HK-2 (cell line): Measurements from ENCODE around the gene ZNF224.
A peak's percentile ranks its signal among the peaks of the same experiment; 100 is the strongest.
"Not testable (repeated sequence)": the region's sequence is repeated elsewhere in the genome, so short reads cannot be mapped to it uniquely, and the experiment has no call there.

Experiments used
- DNase-seq: peaks from one replicate; pipeline ENCODE4 v3.0.0-alpha.2; 2018; ENCODE audit not compliant: unreplicated experiment

Gene ZNF224

DNA sequence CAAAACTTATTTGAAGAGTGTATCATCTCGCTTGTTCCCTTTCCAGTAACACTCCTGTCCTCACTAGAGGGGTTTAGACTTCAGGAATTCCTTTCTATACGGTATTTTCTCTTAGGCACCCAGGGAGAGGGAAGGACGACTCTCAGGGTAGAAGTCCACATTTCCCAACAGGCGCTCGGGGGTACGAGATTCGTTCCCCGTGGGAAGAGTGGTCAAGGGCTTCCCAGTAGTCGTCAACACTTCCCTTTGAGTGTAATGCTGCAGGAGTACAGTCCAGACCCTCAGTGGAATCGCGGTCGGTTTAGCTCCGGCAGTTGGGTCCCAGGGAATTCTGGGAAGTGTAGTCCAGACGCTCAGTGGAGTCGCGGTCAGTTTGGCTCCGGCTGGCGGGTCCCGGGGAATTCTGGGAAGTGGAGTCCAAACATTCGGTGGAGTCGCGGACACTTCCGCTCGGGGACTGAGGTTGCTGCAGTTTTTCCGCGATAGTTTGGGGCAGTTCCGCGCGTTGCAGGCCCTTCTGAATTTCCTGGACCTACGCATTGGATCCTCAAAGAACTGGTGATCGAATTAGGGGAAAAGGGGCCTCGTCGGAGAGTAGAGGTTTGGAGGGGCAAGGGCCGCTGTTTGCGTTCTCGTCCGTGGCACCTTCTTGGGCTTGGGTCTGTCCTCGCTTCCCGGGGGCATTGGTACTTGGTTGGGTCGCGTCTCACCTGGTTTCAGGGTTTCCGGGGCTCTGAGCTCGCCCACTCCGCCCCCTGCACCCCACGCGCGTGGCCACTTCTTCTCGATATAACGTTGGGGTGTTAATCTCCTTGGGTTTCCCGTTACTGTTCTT lies at the start of gene ZNF224:
Gene ZNF224, plus strand, starts transcription at position 431 of the 835 bp plus-strand sequence. CDS start 3,513 bp downstream, outside the sequence.
- DNase-seq = peak; percentile 92

DNA sequence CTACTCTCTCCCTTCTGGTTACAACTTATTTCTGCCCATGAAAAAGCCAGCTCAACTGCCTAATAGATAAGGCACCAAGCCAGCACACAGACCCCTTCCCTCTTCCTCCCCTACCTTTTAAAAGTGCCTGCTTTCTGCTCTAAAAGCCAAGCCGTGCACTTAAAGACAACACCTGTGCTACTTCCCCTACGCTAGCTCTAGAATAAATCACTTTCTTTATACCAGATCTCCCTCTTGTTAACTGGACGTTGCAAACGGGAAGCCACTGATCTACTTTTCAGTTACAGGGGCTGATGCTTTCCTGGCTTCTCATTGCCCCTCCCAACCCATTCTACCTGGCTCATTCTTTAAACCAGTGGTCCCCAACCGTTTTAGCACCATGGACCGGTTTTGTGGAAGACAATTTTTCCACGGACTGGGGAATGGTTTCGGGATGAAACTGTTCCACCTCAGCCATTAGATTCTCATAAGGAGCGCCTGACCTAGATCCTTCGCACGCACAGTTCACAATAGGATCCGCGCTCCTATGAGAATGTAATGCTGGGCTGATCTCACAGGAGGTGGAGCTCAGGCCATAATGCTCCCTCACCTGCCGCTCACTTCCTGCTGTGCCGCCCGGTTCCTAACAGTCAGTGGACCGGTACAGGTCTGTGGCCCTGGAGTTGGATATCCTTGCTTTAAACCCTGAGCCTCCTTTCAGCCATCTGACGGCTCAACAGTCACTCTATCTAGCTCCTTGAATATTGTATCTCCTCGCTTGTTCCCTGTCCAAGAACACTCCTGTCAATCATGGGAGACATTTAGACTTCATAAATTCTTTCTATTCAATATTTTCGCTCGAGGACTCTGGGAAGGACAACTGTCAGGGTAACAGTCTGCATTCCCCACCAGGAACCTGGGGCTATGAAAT lies 43.2 kb upstream of the ZNF224 start:
- DNase-seq = peak; percentile 4

DNA sequence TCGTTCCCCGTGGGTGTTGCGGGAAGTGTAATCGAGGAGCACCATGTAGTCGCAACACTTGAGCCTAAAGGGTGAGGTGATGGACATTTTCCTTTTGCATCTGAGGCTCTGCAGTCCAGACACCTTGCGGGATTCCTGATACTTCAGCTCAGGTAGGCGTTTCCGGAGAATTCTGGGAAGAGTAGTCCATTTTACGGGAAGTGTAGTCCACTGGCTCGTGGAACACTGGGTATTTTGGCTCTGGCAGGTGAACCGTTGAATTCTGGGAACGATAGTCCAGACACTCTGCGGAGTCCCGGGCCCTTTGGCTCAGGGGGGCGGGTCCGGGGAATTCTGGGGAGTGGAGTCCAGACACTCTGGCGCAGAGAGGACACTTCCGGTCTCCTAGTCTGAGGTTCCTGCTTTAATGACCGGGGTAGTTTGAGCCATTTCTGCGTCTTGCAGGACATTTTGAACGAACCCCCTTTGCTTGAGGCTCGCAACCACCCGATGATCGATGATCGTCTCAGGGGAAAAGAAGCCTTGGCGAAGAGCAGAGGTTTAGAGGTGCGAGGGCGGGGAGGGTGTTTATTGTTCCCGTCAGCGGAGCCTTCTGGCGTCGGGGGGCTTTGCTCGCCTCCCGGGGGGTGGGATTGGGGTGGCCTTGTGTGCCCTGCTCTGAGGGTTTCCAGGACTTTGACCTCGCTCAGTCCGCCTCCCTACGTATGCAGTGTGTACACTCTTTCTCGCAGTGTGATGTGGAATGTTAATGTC lies 42.3 kb upstream of the ZNF224 start, which contains the start of gene ZNF223:
Gene ZNF223, plus strand, starts transcription at position 387 of the 753 bp plus-strand sequence. CDS start 3,141 bp downstream, outside the sequence.
- peak; percentile 91 for DNase-seq

DNA sequence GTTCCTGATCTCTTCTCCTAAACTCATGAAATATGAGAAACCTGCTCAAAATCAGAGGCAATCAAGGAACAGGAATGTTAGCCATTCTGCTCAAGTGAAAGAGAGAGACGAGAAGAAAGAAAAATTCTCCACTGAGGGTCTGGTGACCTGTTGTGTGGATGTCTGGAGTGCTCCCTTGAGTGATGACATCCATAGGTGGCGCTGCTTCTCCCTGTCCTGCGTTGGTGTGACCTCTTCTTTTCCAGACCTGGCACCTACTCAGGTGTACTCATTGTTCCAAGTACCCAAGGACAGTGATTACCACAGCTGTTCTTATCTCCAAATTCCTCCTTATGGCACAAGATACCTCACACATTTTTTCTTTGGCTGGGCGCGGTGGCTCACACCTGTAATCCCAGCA lies 38.3 kb upstream of the ZNF224 start:
- DNase-seq = no peak

DNA sequence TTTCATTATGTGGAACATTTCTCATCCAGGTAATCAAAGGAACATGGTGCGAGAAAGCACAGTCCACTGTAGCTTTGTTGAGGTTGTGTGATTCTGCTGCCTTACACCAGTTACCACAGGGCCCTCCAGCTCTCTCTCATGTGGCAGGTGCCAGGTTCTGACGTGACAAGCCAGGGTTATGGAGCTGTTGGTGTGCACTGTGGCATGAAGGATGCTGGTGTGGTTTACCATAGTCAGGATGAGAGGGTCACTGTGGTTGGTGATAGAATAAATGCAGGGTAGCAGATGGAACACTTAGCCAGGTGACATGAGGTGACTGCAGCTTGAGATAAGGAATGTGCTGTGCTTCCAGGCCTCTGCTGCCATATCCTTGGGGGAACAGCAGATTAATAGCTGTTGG lies 34.9 kb upstream of the ZNF224 start:
- no peak for DNase-seq

DNA sequence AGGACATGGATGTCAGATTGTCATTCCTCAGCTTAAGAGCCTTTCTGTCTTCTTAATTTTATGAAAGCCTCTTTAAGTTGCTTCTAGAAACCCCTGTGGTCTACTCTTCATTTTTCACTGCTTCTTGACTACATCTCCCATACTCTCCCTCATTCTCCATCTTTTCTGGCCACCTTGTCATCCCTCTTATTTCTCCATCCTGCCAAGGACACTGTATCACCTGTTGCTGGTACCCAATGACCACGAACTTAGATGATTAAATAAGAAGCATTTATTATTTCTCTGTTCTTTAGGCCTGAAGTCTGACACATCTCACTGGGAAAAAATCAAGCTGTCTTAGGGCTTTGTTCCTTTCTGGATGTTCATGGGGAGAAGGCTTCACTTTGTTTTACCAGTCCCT lies 33.1 kb upstream of the ZNF224 start:
- no peak for DNase-seq

DNA sequence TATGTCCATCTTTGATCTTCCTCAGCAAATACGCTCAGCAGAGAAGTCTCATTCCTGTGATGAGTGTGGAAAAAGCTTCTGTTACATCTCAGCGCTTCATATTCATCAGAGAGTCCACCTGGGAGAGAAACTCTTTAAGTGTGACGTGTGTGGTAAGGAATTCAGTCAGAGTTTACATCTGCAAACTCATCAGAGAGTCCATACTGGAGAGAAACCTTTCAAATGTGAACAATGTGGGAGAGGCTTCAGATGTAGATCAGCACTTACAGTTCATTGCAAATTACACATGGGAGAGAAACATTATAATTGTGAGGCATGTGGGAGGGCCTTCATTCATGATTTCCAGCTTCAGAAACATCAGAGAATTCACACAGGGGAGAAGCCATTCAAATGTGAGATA lies 27.9 kb upstream of the ZNF224 start:
- DNase-seq = no peak

DNA sequence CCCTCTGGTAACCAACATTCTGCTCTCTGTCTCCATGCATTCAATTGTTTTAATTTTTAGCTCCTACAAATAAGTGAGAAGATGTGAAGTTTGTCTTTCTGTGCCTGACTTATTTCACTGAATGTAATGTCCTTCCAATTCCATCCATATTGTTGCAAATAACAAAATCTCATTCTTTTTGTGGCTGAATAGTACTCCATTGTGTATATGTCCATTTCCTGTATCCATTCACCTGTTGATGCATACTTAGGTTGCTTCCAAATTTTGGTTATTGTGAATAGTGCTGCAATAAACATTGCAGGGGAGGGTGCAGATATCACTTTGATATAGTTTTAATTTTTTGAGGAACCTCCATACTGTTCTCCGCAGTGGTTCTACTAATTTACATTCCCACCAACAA lies 24.7 kb upstream of the ZNF224 start:
- no peak for DNase-seq

DNA sequence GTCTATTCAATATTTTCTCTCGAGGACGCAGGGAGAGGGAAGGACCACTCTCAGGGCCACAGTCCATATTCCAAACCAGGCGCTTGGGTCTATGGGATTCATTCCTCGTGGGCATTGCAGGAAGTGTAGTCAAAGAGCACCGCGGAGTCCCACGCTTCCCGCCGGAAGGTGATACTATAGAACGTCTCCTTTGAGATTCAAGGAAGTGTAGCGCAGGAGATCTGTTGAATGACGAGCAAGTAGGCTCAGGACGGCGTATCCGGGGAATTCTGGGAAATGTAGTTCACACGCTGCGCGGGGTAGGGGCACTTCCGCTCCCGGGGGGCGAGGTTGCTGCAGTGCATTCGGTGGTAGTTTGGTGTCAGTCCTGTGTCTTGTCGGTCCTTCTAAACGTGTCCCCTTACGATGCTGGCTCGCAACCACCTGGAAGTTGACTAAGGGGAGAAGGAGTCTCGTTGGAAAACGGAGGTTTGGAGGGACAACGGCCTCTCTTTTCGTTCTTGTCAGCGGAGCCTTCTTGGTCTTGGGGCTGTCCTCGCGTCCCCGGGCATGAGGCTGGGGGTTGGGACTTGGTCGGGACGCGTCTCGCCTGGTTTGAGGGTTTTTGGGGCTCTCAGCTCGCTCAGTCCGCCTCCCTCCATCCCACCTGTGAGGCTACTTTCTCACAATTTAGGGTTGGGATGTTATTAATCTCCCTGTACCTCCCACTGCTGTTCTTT lies 22.2 kb upstream of the ZNF224 start, which contains the start of gene ZNF284:
Gene ZNF284, plus strand, starts transcription at position 336 of the 719 bp plus-strand sequence. CDS start 4,231 bp downstream, outside the sequence.
- peak; percentile 87 for DNase-seq

DNA sequence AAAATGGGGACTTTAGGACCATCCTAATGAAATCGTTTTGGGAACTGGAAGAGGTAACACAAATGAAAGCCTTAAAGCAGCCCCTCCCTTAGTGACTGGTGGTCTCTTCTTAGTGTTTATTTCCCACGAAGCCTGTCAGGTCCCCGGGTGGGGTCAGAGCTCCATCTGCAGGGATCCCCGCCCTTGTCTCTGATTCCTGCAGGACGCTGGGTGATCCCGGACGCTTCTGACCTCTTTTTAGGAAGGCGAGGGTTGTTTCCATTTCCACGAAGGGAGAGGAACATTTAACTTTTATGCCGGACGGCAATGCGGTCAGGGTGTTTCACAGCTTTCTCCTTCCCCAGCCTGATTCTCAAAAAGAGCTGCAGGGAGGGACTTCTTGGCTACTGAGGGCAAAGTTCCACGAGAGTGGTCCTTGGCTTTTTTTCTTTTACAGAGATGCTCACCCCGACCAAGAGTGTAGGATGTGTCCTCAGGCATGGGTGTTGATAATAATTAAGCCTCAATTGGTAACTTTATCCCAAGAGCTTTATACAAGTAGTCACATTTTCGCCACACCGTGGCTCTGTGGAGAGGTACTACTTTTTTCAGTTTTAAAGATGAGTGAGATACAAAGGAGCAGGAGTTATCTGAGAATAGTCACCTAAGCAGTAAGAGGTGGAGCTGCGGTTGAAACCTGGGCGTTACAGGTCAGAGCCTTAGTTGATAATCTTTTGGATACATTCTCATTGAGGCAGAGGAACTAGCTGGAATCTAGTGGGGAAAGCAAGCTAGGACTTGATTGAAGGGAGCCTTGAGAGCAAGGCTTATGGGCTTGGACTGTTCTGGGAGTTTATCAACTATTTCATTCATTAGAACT lies 21.4 kb upstream of the ZNF224 start:
- DNase-seq = peak; percentile 13

DNA sequence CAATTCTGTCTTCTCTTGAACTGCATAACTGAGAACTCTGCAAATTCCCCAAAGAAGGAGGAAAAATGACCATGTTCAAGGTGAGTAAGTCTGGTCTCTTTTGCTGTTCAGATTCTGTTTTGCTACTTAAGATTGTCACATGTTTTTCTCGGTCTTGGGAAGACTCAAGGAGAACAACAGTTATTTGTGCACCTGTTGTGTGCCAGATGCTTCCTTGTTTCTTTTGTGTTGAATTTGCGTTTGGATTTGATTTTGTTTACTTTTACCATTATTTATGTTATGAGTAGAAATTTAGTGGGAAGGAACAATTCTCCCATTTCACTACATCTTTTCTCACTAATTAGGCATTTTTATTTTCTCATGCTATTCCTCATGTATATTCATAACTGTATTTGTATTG lies 17.8 kb upstream of the ZNF224 start:
- DNase-seq = no peak

DNA sequence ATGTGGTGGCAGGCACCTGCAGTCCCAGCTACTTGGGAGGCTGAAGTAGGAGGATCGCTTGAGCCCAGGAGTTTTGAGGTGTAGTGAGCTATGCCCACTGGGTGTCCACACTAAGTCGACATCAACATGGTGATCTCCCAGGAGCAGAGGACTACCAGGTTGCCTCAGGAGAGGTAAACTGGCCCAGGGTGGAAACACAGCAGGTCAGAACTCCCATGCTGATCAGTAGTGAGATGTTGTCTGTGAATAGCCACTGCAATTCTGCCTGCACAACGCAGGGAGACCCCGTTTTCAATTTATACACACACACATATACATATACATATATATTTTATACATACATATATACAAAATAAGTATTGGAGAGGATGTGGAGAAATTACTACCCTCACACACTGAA lies 2.1 kb upstream of the ZNF224 start:
- no peak for DNase-seq

DNA sequence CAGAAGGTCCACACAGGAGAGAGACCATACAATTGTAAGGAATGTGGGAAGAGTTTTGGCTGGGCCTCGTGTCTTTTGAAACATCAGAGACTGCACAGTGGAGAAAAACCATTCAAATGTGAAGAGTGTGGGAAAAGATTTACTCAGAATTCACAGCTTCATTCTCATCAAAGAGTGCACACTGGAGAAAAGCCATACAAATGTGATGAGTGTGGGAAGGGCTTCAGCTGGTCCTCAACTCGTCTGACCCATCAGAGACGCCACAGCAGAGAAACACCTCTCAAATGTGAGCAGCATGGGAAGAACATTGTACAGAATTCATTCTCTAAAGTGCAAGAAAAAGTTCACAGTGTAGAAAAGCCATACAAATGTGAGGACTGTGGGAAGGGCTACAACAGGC lies 13.6 kb downstream of the ZNF224 start:
- DNase-seq = no peak

DNA sequence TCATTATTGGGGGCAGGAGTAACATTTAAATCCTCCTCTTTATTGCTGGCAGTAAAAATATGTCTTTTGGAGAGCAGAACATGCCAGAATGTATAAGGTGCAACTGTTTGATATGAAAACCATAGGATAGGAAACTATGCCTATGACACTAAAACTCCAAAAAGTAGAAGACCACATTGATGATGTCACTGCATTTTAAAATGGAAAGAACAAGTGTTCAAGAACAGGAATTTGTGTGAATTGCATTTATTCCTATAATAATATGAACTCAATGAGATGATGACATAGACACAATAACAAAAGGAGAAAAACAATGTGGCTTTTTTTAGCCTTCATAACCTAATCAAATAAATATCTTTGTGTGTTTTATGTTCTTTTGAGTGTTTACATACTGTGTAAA lies 15.3 kb downstream of the ZNF224 start:
- DNase-seq = no peak

DNA sequence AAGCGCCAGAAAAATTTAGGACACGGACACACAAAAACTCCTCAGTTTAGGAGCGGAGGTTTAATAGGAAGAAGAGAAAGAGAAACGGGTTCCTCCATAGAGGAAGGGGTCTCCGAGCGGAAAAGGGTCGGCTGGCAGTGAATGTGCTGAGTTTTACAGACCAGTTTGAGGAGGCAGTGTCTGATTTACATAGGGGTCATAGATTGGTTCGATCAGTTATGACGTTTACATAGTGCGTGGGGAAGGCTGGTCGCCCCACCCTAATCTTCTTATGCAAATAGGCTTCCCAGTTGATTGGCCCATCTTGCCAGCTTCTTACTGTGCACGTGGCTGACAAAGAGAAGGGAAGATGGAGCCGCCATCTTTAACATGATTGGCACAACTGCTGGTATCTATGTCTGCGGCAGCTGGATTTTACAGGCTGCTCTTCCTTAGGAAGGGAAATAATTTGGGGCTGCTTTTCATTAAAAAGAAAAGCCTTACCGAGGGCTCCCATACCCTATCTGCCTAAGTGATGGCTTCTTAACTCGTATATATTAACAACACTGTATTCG lies 17.8 kb downstream of the ZNF224 start:
- DNase-seq = no peak

DNA sequence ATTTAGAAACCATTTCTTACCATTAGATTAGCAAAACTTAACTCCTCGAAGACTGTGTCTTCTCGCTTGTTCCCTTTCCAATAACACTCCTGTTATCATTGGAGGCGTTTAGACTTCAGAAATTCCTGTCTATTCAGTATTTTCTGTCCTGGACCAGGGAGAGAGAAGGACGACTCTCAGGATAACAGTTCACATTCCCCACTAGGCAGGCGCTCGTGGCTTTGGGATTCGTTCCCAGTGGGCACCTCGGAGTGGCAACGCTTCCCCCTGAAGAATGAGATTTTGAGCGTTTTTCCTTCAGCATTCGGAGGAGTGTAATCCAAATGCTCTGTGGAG lies 18.6 kb downstream of the ZNF224 start:
- DNase-seq = no peak

DNA sequence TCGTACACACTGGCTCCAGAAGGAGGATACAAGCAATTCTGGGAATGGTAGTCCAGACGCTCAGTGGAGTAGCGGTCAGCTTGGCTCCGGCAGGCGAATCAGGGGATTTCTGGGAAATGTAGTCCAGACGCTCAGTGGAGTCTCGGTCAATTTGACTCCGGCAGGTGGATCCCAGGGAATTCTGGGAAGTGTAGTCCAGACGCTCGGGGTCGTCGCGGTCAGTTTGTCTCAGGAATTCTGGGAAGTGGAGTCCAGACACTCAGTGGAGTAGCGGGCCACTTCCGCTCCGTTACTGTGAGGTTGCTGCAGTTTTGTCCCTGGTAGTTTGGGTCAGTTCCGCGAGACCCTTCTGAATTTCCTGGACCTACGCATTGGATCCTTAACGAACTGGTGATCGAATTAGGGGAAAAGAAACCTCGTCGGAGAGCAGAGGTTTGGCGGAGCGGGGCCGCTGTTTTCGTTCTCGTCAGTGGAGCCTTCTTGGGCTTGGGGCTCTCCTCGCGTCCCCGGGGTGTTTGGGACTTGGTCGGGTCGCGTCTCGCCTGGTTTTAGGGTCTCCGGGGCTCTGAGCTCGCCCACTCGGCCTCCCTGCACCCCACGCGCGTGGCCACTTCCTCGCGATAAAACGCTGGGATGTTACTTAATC lies 19.1 kb downstream of the ZNF224 start, which contains the start of gene ZNF225:
Gene ZNF225, plus strand, starts transcription at position 262 of the 646 bp plus-strand sequence. CDS start 2,429 bp downstream, outside the sequence.
- DNase-seq = peak; percentile 94

DNA sequence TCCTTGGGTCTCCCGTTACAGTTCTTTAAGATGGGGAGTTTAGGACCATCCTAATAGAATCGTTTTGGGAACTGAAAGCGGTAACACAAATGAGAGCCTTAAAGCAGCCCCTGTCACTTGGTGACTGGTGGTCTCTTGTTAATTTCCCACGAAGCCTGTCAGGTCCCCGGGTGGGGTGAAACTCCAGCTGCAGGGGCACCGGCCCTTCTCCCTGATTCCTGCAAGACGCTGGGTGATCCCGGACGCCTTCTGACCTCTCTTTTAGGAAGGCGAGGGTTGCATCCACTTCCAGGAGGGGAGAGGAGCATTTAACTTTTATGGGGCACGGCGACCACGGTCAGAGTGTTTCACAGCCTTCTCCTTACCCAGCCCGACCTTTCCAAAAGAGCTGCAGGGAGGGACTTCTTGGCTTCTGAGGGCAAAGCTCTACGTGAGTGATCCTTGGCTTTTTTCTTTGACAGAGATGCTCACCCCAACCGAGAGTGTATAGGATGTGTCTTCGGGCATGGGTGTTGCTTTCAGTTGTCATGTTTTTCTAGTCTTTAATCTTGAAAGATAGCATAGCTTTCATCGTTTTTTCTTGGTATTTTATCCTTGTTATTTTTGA lies 19.7 kb downstream of the ZNF224 start:
- DNase-seq = peak; percentile 18

DNA sequence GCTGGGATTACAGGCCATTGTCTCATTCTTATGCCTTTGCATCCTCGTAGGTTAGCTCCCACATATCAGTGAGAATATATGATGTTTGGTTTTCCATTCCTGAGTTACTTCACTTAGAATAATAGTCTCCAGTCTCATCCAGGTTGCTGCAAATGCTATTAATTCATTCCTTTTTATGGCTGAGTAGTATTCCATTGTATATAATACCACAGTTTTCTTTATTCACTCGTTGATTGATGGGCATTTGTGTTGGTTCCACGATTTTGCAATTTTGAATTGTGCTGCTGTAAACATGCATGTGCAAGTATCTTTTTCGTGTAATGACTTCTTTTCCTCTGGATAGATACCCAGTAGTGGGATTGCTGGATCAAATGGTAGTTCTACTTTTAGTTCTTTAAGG lies 27.0 kb downstream of the ZNF224 start:
- not testable (repeated sequence) for DNase-seq
